Neuronal stem cell (in vitro differentiated cells): Measurements from ENCODE around the gene SELENOP.

Experiments
- DNase-seq: peaks from one replicate; pipeline ENCODE4 v3.0.0-alpha.2; 2013; ENCODE audit warnings: low spot score
- H2AFZ ChIP-seq: one replicate; pipeline ENCODE4 v1.6.1; 2013; ENCODE audit warnings: mild to moderate bottlenecking, low read length, inconsistent platforms
- H2AK5ac ChIP-seq: 2 replicates; pipeline ENCODE4 v1.6.1; 2013; ENCODE audit warnings: low read depth, mild to moderate bottlenecking, inconsistent platforms, low read length, moderate library complexity, mixed read lengths
- H2BK120ac ChIP-seq: 2 replicates; pipeline ENCODE4 v1.6.1; 2013; ENCODE audit warnings: low read depth, mild to moderate bottlenecking, inconsistent platforms, low read length, moderate library complexity, mixed read lengths
- H2BK12ac ChIP-seq: one replicate; pipeline ENCODE4 v1.6.1; 2013; ENCODE audit warnings: low read length, inconsistent platforms
- H2BK15ac ChIP-seq: 2 replicates; pipeline ENCODE4 v1.6.1; 2013; ENCODE audit warnings: mild to moderate bottlenecking, low read length, inconsistent platforms, mixed read lengths
- H2BK5ac ChIP-seq: one replicate; pipeline ENCODE4 v1.6.1; 2013; ENCODE audit warnings: inconsistent platforms, mild to moderate bottlenecking, low read length, moderate library complexity
- H3K14ac ChIP-seq: one replicate; pipeline ENCODE4 v1.6.1; 2013; ENCODE audit warnings: low read length, inconsistent platforms
- H3K18ac ChIP-seq: 2 replicates; pipeline ENCODE4 v1.6.1; 2013; ENCODE audit warnings: low read length, inconsistent platforms
- H3K23ac ChIP-seq: 2 replicates; pipeline ENCODE4 v1.6.1; 2013; ENCODE audit warnings: low read depth, mild to moderate bottlenecking, mixed read lengths, low read length, inconsistent platforms; ENCODE audit not compliant: poor library complexity
- H3K27ac ChIP-seq: replicated peaks from 3 replicates; pipeline ENCODE4 v1.5.1; 2013; ENCODE audit warnings: low read length, inconsistent platforms
- H3K27me3 ChIP-seq, 3 experiments: 2 replicates each; pipeline ENCODE4 v1.6.1; 2013; ENCODE audit warnings: low read length in 3 of 3, mild to moderate bottlenecking in 2 of 3, inconsistent platforms in 1 of 3, low read depth in 1 of 3, mixed read lengths in 1 of 3, moderate library complexity in 1 of 3; ENCODE audit not compliant: control insufficient read depth in 3 of 3, insufficient read depth in 3 of 3
- H3K36me3 ChIP-seq, 2 donors: replicated peaks in 1 of 2; 2 replicates each; pipeline ENCODE4 v1.6.1; 2013; ENCODE audit warnings: low read length in 2 of 2; ENCODE audit not compliant: control insufficient read depth in 2 of 2, insufficient read depth in 2 of 2
- H3K4ac ChIP-seq: 2 replicates; pipeline ENCODE4 v1.6.1; 2013; ENCODE audit warnings: inconsistent platforms, mild to moderate bottlenecking, low read length, moderate library complexity
- H3K4me1 ChIP-seq, 2 donors: 1 replicate in 1 of 2; 2 replicates in 1 of 2; pipeline ENCODE4 v1.6.1; 2013; ENCODE audit warnings: low read length in 2 of 2, low read depth in 1 of 2; ENCODE audit not compliant: control insufficient read depth in 2 of 2, insufficient read depth in 1 of 2
- H3K4me2 ChIP-seq: one replicate; pipeline ENCODE4 v1.6.1; 2013; ENCODE audit warnings: mild to moderate bottlenecking, low read length, inconsistent platforms; ENCODE audit not compliant: insufficient read depth, poor library complexity, severe bottlenecking
- H3K4me3 ChIP-seq, 2 donors: 2 replicates each; pipeline ENCODE4 v1.5.1; 2013; ENCODE audit warnings: low read length in 2 of 2, mild to moderate bottlenecking in 2 of 2, inconsistent platforms in 1 of 2, moderate library complexity in 1 of 2
- H3K79me1 ChIP-seq: one replicate; pipeline ENCODE4 v1.6.1; 2013; ENCODE audit warnings: low read depth, mild to moderate bottlenecking, inconsistent platforms, low read length, moderate library complexity
- H3K9ac ChIP-seq: one replicate; pipeline ENCODE4 v1.6.1; 2013; ENCODE audit warnings: mild to moderate bottlenecking, low read depth, low read length, inconsistent platforms; ENCODE audit not compliant: poor library complexity
- H3K9me3 ChIP-seq, 2 donors: replicated peaks in 1 of 2; 2 replicates each; pipeline versions ENCODE3 to v1.6.1; 2013; ENCODE audit warnings: low read length in 2 of 2, mild to moderate bottlenecking in 2 of 2, inconsistent platforms in 1 of 2, low read depth in 1 of 2, mixed read lengths in 1 of 2, moderate library complexity in 1 of 2; ENCODE audit not compliant: control insufficient read depth in 2 of 2, insufficient read depth in 1 of 2
- H4K8ac ChIP-seq: one replicate; pipeline ENCODE4 v1.6.1; 2013; ENCODE audit warnings: low read depth, mild to moderate bottlenecking, inconsistent platforms, low read length, moderate library complexity
- H4K91ac ChIP-seq: one replicate; pipeline ENCODE4 v1.6.1; 2013; ENCODE audit warnings: low read length, low read depth, mild to moderate bottlenecking, inconsistent platforms; ENCODE audit not compliant: poor library complexity
- WGBS, 2 donors: extraction: QIAGEN DNeasy Blood & Tissue Kit; methylation state at CpG; one replicate each; pipeline ENCODE4 v1.1.7; 2013; ENCODE audit warnings: missing lambda C conversion rate in 2 of 2, mixed read lengths in 1 of 2; ENCODE audit not compliant: insufficient read length in 2 of 2, insufficient replicate concordance in 1 of 2; ENCODE audit errors: extremely low coverage in 2 of 2; 5-methylcytosine and 5-hydroxymethylcytosine counted together

SELENOP gene

GRCh38 chr5:42800748-42801330, 10.9 kb downstream of the SELENOP start:
- H2AFZ ChIP-seq: no peak overlapping the region
- H3K4me3 ChIP-seq: no peak overlapping the region
- H2BK15ac ChIP-seq: no peak overlapping the region
- no peak overlapping the region for H2BK12ac ChIP-seq
- no peak overlapping the region for H2BK120ac ChIP-seq
- no peak overlapping the region for H3K14ac ChIP-seq
- H3K4me2 ChIP-seq: no peak overlapping the region
- no peak overlapping the region for H3K23ac ChIP-seq
- H3K18ac ChIP-seq: no peak overlapping the region
- no peak overlapping the region for H4K91ac ChIP-seq
- no peak overlapping the region for H4K8ac ChIP-seq
- no peak overlapping the region for H2AK5ac ChIP-seq
- H3K9ac ChIP-seq: no peak overlapping the region
- no CpG with 5 or more reads among the region's 8 CpGs for WGBS, 2 donors
- H3K79me1 ChIP-seq: no peaks in the 10 kb centered on the region
- H3K9me3 ChIP-seq: no peaks in the 10 kb centered on the region
- DNase-seq: no peak
- H3K4me1 ChIP-seq: no peaks in the 10 kb centered on the region
- no peak overlapping the region for H3K27ac ChIP-seq
- H3K36me3 ChIP-seq: no peaks in the 10 kb centered on the region
- H3K27me3 ChIP-seq: no peaks in the 10 kb centered on the region
- H2BK5ac ChIP-seq: no peak overlapping the region
- H3K4ac ChIP-seq: no peak overlapping the region

GRCh38 chr5:42799668-42800114, 12.0 kb downstream of the SELENOP start:
- Histone ChIP-seq H2BK12ac (no peak overlapping the region), H3K23ac (no peak overlapping the region), H2BK15ac (no peak overlapping the region), H3K36me3 (no peaks in the 10 kb centered on the region), H3K14ac (no peak overlapping the region), H3K27me3 (no peaks in the 10 kb centered on the region), H3K4ac (no peak overlapping the region), H3K4me3 (no peak overlapping the region), H3K18ac (no peak overlapping the region), H3K27ac (no peak overlapping the region), H3K9me3 (no peaks in the 10 kb centered on the region), H3K4me1 (no peaks in the 10 kb centered on the region), H3K9ac (no peak overlapping the region), H3K4me2 (no peak overlapping the region), H2AFZ (no peak overlapping the region), H2AK5ac (no peak overlapping the region), H2BK120ac (no peak overlapping the region), H3K79me1 (no peaks in the 10 kb centered on the region), H2BK5ac (no peak overlapping the region), H4K8ac (no peak overlapping the region), H4K91ac (no peak overlapping the region)
- DNase-seq: no peak
- WGBS, 2 donors: no CpG with 5 or more reads among the region's 9 CpGs

DNA sequence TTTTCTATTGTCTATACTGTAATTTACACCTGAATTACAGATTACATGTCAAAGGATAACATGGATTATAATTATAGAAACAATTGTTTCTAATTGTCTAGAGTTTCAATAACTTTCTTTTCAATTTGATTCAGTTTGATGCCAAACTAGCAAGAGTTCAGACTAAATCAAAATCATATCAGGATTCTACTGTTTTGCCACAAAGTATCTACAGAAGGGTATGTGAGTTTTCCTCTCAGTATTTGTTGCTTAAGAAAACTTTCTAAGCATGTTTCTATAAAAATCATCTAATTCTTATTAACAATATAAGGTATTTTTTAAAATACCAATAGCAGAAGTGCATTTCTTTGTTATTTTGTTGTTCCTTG, 12.5 kb downstream of the SELENOP start:
- H3K4ac ChIP-seq: no peak overlapping the region
- no peak overlapping the region for H4K8ac ChIP-seq
- no peaks in the 10 kb centered on the region for H3K9me3 ChIP-seq
- H3K36me3 ChIP-seq: no peaks in the 10 kb centered on the region
- H2BK12ac ChIP-seq: no peak overlapping the region
- no peaks in the 10 kb centered on the region for H3K27me3 ChIP-seq
- H3K4me2 ChIP-seq: no peak overlapping the region
- H2AK5ac ChIP-seq: no peak overlapping the region
- H3K4me1 ChIP-seq: no peaks in the 10 kb centered on the region
- no peak overlapping the region for H3K23ac ChIP-seq
- H3K79me1 ChIP-seq: no peaks in the 10 kb centered on the region
- H3K27ac ChIP-seq: no peak overlapping the region
- no peak overlapping the region for H3K4me3 ChIP-seq
- H2AFZ ChIP-seq: no peak overlapping the region
- H2BK120ac ChIP-seq: no peak overlapping the region
- no peak overlapping the region for H3K18ac ChIP-seq
- H3K14ac ChIP-seq: no peak overlapping the region
- H2BK5ac ChIP-seq: no peak overlapping the region
- no peak for DNase-seq
- no peak overlapping the region for H2BK15ac ChIP-seq
- no peak overlapping the region for H3K9ac ChIP-seq
- no peak overlapping the region for H4K91ac ChIP-seq

DNA sequence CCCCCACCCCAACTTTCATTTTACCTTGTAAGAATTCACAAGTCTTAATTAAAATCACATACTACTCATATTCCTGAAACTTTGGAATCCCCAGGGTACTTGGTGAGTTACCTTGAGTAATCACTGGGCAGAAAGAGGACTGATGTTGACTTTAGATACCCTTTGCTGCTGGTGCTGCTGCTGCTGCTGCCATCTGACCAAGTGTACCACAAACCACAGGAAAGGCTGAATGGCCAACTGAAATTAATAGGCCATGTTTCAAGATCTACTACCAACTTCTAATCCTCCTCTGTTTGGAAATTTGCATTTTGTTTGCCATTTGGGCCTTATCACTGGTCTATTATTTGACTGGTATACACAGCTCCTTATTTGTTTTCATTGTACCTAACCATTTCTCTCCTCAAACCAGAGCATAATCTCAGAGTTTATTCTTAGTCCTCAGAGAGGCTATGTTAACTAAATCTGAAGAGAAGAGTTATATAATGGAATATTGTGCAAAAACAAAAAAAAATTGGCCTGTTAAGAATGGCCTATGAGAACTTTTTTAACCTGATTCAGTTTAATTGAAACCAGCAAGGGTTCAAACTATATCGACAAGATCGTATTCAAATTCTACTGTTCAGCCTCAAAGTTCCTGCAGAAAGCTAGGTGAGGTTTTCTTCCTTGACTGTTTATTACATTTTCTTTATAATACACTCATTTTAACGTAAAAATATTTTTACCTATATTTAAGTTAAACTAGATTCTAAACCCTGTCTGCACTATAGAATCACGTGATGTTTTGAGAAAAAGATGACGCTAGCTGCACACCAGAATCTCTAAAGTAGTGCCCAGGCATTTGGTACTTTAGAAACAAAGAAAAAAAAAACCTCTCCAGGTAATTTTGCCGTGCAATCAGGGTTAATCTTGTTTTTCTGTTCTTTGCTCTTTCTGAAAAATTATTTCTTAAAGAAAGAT, 13.1 kb downstream of the SELENOP start:
- H4K91ac ChIP-seq: no peak overlapping the region
- DNase-seq: no peak
- no peak overlapping the region for H2BK120ac ChIP-seq
- no peak overlapping the region for H2BK12ac ChIP-seq
- H3K4me3 ChIP-seq: no peak overlapping the region
- no peak overlapping the region for H3K4ac ChIP-seq
- no peak overlapping the region for H3K27ac ChIP-seq
- no peak overlapping the region for H3K9ac ChIP-seq
- H3K79me1 ChIP-seq: no peaks in the 10 kb centered on the region
- no peak overlapping the region for H2BK5ac ChIP-seq
- no peak overlapping the region for H2BK15ac ChIP-seq
- no peak overlapping the region for H3K23ac ChIP-seq
- WGBS, 2 donors: 100% methylated on average over 1 of the region's 6 CpGs; no CpG with 5 or more reads in 1 of the 2 donors
- H4K8ac ChIP-seq: no peak overlapping the region
- H3K14ac ChIP-seq: no peak overlapping the region
- no peaks in the 10 kb centered on the region for H3K4me1 ChIP-seq
- no peaks in the 10 kb centered on the region for H3K36me3 ChIP-seq
- no peak overlapping the region for H2AK5ac ChIP-seq
- H3K27me3 ChIP-seq: no peaks in the 10 kb centered on the region
- H3K18ac ChIP-seq: no peak overlapping the region
- H2AFZ ChIP-seq: no peak overlapping the region
- H3K9me3 ChIP-seq: no peaks in the 10 kb centered on the region
- no peak overlapping the region for H3K4me2 ChIP-seq
